ENCODE results near the gene MATK.

GRCh38 chr19:3835055-3835435 lies 48.9 kb upstream of the MATK start:
- TF ChIP-seq, protein P1, sequence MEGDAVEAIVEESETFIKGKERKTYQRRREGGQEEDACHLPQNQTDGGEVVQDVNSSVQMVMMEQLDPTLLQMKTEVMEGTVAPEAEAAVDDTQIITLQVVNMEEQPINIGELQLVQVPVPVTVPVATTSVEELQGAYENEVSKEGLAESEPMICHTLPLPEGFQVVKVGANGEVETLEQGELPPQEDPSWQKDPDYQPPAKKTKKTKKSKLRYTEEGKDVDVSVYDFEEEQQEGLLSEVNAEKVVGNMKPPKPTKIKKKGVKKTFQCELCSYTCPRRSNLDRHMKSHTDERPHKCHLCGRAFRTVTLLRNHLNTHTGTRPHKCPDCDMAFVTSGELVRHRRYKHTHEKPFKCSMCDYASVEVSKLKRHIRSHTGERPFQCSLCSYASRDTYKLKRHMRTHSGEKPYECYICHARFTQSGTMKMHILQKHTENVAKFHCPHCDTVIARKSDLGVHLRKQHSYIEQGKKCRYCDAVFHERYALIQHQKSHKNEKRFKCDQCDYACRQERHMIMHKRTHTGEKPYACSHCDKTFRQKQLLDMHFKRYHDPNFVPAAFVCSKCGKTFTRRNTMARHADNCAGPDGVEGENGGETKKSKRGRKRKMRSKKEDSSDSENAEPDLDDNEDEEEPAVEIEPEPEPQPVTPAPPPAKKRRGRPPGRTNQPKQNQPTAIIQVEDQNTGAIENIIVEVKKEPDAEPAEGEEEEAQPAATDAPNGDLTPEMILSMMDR (IDR thresholded peaks at IDR 0.05): no peak
- TF ChIP-seq EZH2 (IDR thresholded peaks at IDR 0.05; ENCODE audit: borderline replicate concordance, insufficient read depth, low read depth, low read length, poor library complexity, severe bottlenecking): no peak

Data from B cell (primary cell).